A549 (cell line): ENCODE data around the gene GGACT.

Experiments used
- BHLHE40 ChIP-seq: IDR thresholded peaks from 2 replicates; pipeline ENCODE4 v1.6.1; 2012; ENCODE audit warnings: low read depth, low read length, inconsistent platforms
- CTCF ChIP-seq: fragments of >200 bp; sonication (Bioruptor Twin); formaldehyde crosslinking; IDR thresholded peaks from 3 replicates; pipeline ENCODE4 v1.5.1; 2016
- MAX ChIP-seq: IDR thresholded peaks from 2 replicates; pipeline ENCODE4 v1.6.1; 2012
- REST ChIP-seq: fragments of 200-600 bp; sonication (generic); IDR thresholded peaks from 2 replicates; pipeline ENCODE4 v1.6.1; 2016; ENCODE audit warnings: antibody characterized with exemption, mild to moderate bottlenecking, moderate library complexity

GRCh38 chr13:100534147-100534843 is 54.3 kb downstream of the GGACT start:
- TF ChIP-seq BHLHE40 (no peak), CTCF (no peak), MAX (no peak), REST (no peak)
